Activated T-cell treated with anti-CD3 and anti-CD28 coated beads for 1 hour (primary cell): ENCODE data around the gene GTF2H4.
"Not testable (repeated sequence)": the region's sequence is repeated elsewhere in the genome, so short reads cannot be mapped to it uniquely, and the experiment has no call there.

Experiments used
- DNase-seq: peaks from one replicate; pipeline ENCODE4 v3.0.0-alpha.2; 2020; ENCODE audit warnings: low read depth

The GTF2H4 gene

GRCh38 chr6:30895343-30895742, 12.7 kb upstream of the GTF2H4 start:
- DNase-seq, result no peak

- DNase-seq, result no peak
Measured at GRCh38 chr6:30896541-30896940, 11.5 kb upstream of the GTF2H4 start.

GRCh38 chr6:30897882-30898281, 10.1 kb upstream of the GTF2H4 start:
- no peak for DNase-seq

GRCh38 chr6:30898750-30899360, 9.2 kb upstream of the GTF2H4 start:
- no peak for DNase-seq

GRCh38 chr6:30900863-30901417, 7.1 kb upstream of the GTF2H4 start:
- DNase-seq, result no peak

- no peak for DNase-seq
Measured at GRCh38 chr6:30901436-30901835, 6.6 kb upstream of the GTF2H4 start.

- not testable (repeated sequence) for DNase-seq
Measured at GRCh38 chr6:30902196-30902595, 5.8 kb upstream of the GTF2H4 start.

GRCh38 chr6:30902709-30903108, 5.3 kb upstream of the GTF2H4 start:
- DNase-seq, result no peak

- no peak for DNase-seq
Measured at GRCh38 chr6:30903236-30903635, 4.8 kb upstream of the GTF2H4 start.

GRCh38 chr6:30907290-30907757, 683 bp upstream of the GTF2H4 start:
- not testable (repeated sequence) for DNase-seq

GRCh38 chr6:30908700-30909099, 693 bp downstream of the GTF2H4 start:
- DNase-seq, result no peak

- DNase-seq, result not testable (repeated sequence)
Measured at GRCh38 chr6:30910473-30910872, 2.5 kb downstream of the GTF2H4 start.

- no peak for DNase-seq
Measured at GRCh38 chr6:30912746-30913520, 4.9 kb downstream of the GTF2H4 start.

GRCh38 chr6:30913721-30914075, 5.7 kb downstream of the GTF2H4 start:
- peak; percentile 6 for DNase-seq

- peak; percentile 74 for DNase-seq
Measured at GRCh38 chr6:30914076-30914853, 6.3 kb downstream of the GTF2H4 start, which contains the start of gene VARS2. Gene VARS2 (plus strand): TSS chr6:30914238. CDS start chr6:30914837, 599 bp downstream.

- no peak for DNase-seq
Measured at GRCh38 chr6:30914854-30915590, 7.0 kb downstream of the GTF2H4 start.

GRCh38 chr6:30915591-30915946, 7.6 kb downstream of the GTF2H4 start:
- no peak for DNase-seq

GRCh38 chr6:30917041-30917440, 9.0 kb downstream of the GTF2H4 start:
- no peak for DNase-seq

GRCh38 chr6:30917487-30917886, 9.5 kb downstream of the GTF2H4 start:
- no peak for DNase-seq

GRCh38 chr6:30918670-30919069, 10.7 kb downstream of the GTF2H4 start:
- no peak for DNase-seq

GRCh38 chr6:30922447-30922852, 14.4 kb downstream of the GTF2H4 start:
- DNase-seq, result no peak
